ENCODE data around the gene DBNL.
"Not testable (repeated sequence)": the region's sequence is repeated elsewhere in the genome, so short reads cannot be mapped to it uniquely, and the experiment has no call there.

DNA sequence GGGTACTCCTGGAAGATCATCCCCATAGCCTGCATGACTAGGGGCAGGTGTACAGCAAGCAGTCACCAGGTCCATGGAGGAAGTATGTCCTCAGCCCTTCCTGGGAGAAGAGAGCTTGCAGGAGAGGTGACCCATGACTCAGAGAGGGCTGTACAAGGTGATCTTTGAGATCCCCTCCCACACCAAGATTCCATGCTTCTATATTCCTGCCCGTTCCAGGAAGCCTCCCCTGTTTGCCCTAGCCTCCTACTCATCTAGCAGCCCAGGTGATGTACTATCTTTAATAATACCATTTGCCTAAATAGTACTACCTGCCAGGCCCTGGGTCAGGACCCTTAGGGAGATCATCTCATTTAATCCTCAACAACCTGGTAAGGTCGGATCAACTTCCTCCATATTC, 6.6 kb upstream of the DBNL start:
- TF ChIP-seq EZH2 (IDR thresholded peaks at IDR 0.05); POLR2AphosphoS5 (IDR thresholded peaks at IDR 0.05; ENCODE audit: borderline replicate concordance, low read depth, low read length): not testable (repeated sequence)
